ENCODE results near the gene GSTA2.
"Not testable (repeated sequence)": the region's sequence is repeated elsewhere in the genome, so short reads cannot be mapped to it uniquely, and the experiment has no call there.

GSTA2 gene

DNA sequence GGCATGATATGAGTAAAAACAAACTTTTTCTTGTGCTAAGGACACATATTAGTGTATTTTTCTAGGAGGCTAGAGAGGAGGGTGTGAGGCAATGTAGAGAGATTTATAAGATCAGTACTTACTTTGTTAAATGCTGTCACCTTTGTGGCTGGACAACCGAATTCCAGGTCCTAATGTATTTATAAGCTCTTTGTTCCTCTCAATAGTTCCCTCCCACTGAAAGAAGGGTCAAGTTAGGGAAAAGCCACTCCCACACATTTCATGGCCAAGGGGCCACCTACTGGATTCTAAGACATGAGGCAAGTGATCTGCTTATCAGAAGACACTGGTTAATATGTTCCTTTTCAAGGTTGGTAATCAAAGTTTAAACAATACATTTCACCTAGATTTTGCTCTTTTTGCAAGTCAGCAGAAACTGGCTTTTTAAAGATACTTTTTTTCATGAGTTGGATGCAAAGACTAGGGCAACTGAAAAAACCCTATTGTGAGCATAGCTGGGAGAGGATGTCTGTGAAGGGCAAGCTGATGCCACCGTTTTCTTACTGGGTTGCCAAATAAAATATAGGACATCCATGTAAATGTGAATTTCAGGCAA, at the start of gene GSTA2:
Gene GSTA2 (minus strand): TSS at position 154 of the 595 bp plus-strand sequence. CDS start 5,528 bp downstream, outside the sequence.
- DNase-seq, result not testable (repeated sequence)

DNA sequence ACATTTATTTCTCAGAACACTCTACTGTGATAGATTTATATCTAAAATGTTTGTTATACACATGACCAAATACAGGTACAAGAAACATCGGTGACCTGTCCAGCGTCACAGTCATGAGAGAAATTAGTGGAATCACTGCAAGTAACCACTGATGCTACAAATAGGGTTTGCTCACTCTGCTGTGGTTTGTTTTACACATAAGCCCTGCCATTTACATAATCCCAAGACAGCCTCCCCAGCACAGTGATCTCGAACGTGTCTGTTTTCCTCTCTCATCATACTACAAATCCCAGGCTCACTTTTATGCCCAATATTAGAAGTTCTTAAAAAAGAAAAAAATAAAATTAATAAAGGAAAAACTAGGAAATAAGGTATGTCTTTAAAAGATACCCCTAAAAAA, 46.5 kb upstream of the GSTA2 start:
- DNase-seq, result not testable (repeated sequence)

DNA sequence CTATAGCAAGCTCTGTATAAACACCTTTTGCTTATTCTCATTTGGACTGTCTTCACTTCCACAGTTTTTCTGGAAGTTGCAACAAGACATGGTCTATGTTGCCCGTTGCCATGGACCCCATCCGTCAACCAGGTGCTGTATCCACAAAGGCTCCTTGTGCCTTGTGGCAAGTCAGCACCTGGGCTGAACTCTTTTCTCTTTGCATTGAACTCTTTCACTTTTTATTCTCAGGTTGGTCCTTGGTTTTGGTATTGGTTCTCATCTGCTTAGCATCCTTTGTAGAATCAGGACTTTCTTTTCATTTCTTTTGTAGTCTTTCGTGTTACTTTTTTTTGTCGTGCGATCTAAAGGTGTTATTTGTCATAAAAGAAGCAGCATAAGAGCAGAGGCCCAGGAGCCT, 45.4 kb upstream of the GSTA2 start:
- DNase-seq, result no peak

DNA sequence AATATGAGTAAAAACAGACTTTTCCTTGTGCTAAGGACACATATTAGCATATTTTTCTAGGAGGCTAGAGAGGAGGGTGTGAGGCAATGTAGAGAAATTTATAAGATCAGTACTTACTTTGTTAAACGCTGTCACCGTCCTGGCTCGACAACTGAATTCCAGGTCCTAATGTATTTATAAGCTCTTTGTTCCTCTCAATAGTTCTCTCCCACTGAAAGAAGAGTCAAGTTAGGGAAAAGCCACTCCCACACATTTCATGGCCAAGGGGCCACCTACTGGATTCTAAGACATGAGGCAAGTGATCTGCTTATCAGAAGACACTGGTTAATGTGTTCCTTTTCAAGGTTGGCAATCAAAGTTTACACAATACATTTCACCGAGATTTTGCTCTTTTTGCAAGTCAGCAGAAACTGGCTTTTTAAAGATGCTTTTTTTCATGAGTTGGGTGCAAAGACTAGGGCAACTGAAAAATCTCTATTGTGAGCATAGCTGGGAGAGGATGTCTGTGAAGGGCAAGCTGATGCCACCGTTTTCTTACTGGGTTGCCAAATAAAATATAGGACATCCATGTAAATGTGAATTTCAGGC, 40.5 kb upstream of the GSTA2 start, which contains the start of gene GSTA1:
Gene GSTA1 (minus strand): TSS at position 149 of the 588 bp plus-strand sequence. CDS start 4,549 bp downstream, outside the sequence.
- not testable (repeated sequence) for DNase-seq

DNA sequence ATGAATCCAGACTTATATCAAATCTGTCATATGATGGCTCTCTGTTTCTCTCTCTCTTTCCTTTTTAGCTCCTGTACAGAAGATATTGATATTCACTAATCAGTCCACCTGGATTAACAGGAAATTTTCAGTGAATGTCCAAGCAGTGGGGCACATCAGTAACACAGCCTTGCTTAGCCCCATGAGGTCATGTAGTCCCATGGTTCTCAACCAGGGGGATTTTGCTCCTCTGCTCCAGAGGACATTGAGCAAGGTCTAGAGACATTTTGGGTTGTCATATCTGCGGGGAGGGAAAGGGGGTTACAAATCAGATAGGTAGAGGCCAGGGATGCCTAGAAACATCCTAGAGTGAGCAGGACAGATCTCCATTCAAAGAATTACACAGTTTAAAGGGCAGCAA, 39.5 kb upstream of the GSTA2 start:
- no peak for DNase-seq

DNA sequence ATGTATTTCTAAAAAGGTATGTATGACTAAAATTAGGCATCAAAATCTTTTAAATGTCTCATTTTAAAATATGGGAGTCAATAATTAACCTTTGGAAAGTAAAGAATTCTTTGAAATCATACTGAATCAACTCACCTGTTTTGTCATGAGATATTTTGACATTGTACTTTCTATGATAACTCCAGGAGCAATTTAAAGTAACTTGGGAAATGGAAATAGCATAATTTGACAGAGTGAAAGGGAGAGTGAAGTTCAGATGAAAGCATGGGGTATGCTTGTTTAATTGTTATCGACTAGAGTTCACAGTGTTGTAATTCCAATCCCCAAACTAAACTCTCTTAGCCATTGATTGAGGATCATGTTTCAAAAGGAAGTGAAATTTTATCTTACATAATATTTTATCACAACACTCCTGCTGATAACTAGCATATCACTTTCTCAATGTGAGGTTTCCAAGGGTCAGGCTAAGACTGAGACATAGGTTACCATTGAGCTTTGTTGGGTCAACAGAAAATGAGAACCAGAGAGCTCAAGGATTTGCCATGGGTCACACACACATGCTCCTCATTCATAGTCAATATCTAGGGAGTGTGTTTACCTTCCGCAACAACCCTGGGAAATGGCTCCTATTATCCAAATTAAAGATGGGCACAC, 38.0 kb upstream of the GSTA2 start:
- no peak for DNase-seq

DNA sequence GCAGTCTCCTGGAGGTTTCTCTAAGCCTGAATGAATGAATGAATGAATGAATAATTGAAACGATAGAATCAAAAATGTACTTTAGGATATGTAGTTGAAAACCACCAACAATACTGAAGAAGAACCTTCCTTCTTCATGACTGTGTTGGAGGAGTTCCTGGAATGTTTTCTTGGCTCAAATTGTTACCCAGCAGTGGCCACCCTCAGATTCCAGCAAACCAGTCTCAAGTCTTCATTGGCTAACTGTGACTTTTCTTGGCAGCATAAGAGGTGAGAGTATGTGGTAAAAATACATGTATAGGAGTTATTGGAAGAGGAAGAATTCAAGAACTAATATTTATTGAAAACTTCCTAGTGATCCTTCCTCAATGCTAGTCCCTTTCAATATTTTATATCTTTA, 36.0 kb upstream of the GSTA2 start:
- DNase-seq, result not testable (repeated sequence)

DNA sequence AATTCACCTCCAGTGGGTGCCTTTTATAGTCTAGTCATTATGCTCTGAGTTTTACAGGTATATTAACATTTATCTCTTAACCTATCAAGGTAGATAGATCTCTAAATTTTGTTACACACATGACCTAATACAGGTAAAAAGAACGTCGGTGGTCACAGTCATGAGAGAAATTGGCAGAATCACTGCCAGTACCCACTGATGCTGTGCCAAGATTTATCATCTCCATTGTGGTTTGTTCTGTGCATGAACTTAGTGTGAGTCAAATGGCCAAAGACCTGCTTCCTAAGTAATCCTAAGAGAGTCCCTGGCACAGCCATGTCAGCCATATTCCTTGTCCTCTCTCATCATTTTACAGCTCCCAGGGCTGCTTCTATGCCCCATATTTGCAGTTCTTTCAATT, 31.1 kb upstream of the GSTA2 start:
- not testable (repeated sequence) for DNase-seq

DNA sequence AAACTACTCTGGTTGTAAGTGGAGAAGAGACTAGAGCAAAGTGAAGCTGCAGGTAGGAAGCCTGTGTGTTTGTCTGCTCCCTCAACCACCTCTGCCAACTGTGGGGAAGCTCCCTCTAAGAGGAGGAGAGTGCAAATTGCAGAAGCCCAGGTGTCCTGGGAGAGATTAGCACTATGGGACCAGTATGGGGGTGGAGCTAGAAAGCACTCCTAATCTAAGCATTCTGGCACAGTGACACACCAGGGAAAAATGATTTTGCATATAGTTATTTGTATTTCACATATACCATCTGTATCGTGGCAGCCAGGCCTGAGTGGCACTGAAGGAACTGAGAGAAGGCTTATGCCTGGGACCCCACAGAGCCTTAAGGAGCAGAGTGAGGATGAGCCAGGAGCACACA, 27.6 kb upstream of the GSTA2 start:
- no peak for DNase-seq

DNA sequence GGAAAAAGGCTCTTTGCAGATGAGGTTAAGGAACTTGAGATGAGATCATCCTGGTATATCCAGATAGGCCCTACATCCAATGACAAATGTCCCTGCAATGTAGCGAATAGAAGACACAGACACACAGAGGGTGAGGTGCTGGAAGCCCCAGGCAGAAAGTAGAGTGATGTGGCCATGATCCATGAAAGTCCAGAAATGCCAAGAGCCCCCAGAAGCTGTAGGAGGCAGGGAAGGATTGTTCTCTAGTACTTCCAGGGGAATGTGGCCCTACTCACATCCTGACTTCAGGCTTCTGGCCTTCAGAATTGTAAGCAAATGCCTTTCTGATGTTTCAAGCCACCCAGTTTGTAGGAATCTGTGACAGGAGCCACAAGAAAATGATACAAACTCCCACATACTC, 26.4 kb upstream of the GSTA2 start:
- not testable (repeated sequence) for DNase-seq

DNA sequence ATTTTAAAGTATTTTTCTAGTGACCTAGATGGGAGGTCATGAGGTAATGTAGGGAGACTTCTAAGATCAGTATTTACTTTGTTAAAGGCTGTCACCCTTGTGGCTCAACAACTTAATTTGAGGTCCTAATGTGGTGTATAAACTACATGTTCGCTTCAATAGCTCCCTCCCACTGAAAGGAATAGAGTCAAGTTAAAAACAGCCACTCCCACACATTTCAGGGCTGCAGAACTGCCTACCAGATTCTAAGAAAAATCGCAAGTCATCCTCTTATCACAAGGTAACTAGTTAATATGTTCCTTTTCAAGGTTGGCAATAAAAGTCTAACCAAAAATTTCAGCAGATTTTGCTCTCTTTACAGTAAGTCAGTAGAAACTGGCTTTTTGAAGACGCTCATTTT, 25.2 kb upstream of the GSTA2 start:
- DNase-seq, result no peak

DNA sequence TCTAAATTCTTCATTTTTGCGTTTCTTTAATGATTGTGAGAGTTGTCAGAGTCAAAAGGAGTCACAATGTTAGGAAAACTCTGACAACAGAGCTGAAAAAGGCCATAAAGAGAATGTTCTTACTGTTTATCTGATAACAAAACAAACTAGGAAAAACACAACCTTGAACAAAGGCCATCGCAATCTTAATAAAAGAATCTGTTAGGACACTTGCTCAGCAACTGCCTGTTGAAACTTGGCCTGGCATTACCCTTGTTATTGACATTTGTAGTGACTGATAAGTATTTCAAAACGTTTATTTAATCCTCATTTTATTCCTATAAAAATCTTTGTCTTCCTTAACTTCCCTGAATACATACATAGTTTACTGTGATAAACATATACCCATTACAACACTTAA, 24.6 kb upstream of the GSTA2 start:
- no peak for DNase-seq

DNA sequence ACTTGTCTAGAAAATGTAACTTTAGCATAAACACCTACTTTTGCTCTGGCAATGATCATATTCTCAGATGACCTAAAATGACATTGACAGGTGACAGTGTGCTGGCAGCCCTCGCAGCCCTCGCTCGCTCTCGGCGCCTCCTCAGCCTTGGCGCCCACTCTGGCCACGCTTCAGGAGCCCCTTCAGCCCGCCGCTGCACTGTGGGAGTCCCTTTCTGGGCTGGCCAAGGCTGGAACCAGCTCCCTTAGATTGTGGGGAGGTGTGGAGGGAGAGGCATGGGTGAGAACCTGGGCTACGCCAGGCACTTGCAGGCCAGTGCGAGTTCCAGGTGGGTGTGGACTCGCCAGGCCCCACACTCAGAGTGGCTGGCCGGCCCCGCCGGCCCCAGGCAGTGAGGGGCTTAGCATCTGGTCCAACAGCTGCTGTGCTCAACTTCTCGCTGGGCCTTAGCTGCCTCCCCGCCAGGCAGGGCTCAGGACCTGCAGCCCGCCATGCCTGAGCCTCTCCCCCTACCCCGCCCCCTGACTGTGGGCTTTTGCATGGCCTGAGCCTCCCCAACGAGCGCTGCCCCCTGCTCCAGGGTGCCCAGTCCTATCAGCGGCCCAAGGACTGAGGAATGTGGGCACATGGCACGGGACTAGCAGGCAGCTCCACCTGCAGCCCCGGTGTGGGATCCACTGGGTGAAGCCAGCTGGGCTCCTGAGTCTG, 23.1 kb upstream of the GSTA2 start:
- no peak for DNase-seq

DNA sequence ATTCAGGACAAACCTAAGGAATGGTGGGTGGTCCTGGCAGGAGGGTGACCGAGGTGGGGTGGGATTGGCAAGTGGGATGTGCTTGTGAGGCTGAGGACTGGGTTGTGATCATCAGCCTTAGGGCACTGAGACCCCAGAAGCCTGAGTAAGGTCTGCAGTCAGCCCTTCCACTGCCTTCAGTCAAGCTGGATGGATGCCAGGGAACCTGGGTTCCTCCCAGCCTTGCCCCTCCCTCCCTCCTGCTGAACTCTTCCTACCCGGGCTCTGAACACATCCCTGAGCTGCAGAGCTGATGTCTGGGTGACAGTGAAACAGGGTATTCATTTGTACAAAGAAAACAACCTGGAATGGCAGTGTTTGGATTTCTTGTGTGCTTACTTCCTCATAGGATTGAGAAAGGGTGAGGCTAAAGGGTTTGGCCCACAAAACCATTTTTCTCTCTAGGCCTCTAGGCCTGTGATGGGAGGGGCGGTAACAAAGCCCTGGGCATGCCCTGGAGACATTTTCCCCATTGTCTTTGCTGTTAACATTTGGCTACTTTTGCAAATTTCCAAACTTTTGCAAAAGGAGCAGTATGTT, 19.5 kb upstream of the GSTA2 start:
- not testable (repeated sequence) for DNase-seq

DNA sequence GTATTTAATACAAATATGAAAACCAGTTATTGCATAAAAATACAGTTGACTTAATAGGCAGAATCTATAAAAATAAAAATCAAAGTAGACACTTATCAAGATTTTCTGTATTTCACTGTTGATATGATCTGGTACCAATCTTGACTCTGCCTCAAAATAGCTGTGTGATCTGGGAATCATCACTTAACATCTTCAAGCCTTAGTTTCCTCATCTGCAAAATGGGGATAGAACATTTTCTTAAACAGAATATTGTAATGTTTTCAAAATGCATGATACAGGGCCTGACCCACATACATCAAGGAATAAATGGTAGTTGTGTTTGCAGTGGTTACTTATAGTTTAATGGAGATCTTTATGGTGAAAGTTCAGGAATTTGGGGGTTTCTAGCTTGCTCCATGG, 18.9 kb upstream of the GSTA2 start:
- DNase-seq, result not testable (repeated sequence)

DNA sequence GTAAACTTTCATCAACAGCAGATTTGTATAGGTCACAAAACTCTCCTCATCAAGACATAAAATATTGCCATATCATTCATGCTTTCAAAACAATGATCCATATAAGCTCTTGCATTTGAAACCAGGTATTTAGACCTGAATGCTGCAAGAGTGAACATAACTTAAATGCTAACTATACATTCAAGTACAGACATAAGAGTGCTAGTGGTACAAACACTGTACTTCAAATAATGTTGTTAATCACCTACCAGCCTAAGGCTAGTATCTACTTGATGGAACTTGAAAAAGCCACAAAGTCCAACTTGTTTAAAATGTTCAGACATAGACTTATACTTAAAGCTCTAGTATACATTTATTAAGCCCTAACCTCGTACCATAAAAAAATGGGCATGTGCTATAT, 16.0 kb upstream of the GSTA2 start:
- DNase-seq, result no peak

DNA sequence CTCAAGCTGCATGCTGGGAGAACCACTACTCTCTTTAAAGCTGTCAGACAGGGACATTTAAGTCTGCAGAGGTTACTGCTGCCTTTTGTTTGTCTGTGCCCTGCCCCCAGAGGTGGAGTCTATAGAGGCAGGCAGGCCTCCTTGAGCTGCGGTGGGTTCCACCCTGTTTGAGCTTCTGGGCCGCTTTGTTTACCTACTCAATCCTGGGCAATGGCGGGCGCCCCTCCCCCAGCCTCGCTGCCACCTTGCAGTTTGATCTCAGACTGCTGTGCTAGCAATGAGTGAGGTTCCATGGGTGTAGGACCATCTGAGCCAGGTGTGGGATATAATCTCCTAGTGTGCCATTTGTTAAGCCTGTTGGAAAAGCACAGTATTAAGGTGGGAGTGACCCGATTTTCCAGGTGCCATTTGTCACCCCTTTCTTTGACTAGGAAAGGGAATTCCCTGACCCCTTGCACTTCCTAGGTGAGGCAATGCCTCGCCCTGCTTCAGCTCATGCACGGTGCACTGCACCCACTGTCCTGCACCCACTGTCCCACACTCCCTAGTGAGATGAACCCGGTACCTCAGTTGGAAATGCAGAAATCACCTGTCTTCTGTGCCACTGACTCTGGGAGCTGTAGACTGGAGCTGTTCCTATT, 13.6 kb upstream of the GSTA2 start:
- DNase-seq, result not testable (repeated sequence)

DNA sequence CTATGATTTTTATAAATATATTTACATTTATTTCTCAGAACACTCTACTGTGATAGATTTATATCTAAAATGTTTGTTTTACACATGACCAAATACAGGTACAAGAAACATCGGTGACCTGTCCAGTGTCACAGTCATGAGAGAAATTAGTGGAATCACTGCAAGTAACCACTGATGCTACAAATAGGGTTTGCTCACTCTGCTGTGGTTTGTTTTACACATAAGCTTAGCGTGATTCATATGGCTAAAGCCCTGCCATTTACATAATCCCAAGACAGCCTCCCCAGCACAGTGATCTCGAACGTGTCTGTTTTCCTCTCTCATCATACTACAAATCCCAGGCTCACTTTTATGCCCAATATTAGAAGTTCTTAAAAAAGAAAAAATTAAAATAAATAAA, 6.1 kb upstream of the GSTA2 start:
- not testable (repeated sequence) for DNase-seq

DNA sequence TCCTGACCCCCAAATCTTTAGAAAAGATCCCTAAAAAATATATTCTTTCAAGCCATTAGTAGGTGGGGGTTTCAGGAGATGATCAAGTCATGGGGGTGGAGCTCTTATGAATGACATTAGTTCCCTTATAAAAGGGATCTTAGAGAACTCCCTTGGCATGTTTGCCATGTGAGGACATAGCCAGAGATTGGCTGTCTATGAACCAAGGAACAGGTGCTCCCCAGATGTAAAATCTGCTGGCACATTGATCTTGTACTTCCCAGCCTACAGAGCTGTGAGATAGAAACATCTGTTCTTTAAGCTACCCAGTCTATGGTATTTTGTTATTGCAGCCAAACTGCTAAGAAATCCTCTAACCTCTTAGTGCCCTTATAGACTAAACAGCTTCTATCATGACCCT, 4.4 kb upstream of the GSTA2 start:
- not testable (repeated sequence) for DNase-seq

DNA sequence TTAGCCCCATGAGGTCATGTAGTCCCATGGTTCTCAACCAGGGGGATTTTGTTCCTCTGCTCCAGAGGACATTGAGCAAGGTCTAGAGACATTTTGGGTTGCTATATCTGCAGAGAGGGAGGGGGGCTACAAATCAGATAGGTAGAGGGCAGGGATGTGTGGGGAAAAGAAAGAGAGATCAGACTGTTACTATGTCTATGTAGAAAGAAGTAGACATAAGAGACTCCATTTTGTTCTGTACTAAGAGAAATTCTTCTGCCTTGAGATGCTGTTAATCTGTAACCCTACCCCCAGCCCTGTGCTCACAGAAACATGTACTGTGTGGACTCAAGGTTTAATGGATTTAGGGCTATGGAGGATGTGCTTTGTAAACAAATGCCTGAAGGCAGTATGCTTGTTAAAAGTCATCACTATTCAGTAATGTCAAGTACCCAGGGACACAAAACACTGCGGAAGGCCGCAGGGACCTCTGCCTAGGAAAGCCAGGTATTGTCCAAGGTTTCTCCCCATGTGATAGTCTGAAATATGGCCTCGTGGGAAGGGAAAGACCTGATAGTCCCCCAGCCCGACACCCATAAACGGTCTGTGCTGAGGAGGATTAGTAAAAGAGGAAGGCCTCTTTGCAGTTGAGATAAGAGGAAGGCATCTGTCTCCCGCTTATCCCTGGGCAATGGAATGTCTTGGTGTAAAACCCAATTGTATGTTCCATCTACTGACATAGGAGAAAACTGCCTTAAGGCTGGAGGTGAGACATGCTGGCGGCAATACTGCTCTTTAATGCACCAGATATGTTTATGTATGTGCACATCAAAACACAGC, 1.4 kb downstream of the GSTA2 start:
- not testable (repeated sequence) for DNase-seq

DNA sequence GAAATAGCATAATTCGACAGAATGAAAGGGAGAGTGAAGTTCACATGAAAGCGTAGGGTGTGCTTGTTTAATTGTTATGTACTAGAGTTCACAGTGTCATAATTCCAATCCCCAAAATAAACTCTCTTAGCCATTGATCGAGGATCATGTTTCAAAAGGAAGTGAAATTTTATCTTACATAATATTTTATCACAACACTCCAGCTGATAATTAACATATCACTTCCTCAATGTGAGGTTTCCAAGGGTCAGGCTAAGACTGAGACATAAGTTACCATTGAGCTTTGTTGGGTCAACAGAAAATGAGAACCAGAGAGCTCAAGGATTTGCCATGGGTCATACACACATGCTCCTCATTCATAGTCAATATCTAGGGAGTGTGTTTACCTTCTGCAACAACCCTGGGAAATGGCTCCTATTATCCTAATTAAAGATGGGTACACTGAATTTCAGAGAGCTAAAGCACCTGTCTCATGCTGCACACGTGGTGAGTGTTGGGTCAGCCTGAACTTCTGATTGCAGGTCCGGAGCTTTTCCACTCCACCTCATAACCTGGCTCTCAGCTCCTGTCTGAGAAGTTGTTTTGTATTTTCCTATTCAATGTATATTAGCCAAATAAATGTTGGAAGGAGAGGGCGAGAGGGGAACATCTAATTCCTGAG, 3.0 kb downstream of the GSTA2 start:
- no peak for DNase-seq

Measured in NCI-H1092 treated with DMSO at 0.1 percent for 48 hours (cell line).